HG02610 (cell line): ENCODE data around the gene HUNK.

ENCODE experiments used
- ATAC-seq: cut with Tn5 transposase; IDR thresholded peaks from one replicate; pipeline ENCODE4 v1.9.1; 2021; ENCODE audit warnings: mild to moderate bottlenecking, moderate library complexity; ENCODE audit not compliant: unreplicated experiment

Gene HUNK

GRCh38 chr21:32044205-32045180 is 171.7 kb downstream of the HUNK start:
- no peak for ATAC-seq

GRCh38 chr21:32046191-32046590 is 173.4 kb downstream of the HUNK start:
- ATAC-seq: no peak

DNA sequence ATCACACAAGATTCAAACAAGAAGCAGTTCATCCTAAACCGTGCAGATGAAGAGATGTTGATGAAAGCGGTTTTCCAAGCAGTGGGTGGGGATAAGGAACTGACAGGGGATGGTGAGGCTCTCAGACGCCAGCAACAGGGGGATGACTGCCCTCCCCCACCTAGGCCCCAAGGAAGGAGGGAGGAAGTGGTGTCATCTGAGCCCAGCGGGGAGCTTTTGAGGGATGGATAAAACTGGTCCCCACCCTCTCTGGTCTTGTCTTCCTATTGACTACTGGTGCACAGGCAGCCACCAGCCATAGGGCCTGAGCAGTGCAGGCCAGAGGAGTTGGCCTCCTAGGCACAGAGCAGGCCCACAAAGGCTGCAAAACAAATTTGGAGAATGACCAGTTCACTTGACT is 175.5 kb downstream of the HUNK start:
- no peak for ATAC-seq
